HG03103 (cell line): ENCODE data around the gene AMOTL1.
"Not testable (repeated sequence)": the region's sequence is repeated elsewhere in the genome, so short reads cannot be mapped to it uniquely, and the experiment has no call there.

ENCODE experiments used
- ATAC-seq: cut with Tn5 transposase; IDR thresholded peaks from one replicate; pipeline ENCODE4 v1.9.1; 2021; ENCODE audit warnings: low read depth; ENCODE audit not compliant: unreplicated experiment

AMOTL1 gene

DNA sequence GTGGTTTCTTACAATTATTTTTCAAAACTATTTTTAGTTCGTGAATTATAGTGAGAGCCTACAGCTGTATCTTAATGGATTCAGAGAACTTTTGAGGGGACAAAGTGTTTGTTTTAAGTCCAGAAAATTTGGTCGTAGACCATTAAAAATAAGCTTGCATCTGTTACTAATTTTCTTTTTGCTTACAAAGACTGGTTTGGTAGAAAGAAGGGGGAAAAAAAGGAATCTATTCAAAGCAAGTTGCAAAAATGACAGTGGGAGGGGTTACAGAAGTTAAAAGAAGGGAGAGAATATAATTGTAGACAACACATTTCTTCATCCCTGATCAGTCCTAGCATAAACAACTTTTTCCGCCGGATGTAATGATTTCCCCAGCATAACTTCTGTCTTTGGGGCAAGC, 72.1 kb downstream of the AMOTL1 start:
- no peak for ATAC-seq

- ATAC-seq, result no peak
Measured at GRCh38 chr11:94844031-94844430, 75.9 kb downstream of the AMOTL1 start.

DNA sequence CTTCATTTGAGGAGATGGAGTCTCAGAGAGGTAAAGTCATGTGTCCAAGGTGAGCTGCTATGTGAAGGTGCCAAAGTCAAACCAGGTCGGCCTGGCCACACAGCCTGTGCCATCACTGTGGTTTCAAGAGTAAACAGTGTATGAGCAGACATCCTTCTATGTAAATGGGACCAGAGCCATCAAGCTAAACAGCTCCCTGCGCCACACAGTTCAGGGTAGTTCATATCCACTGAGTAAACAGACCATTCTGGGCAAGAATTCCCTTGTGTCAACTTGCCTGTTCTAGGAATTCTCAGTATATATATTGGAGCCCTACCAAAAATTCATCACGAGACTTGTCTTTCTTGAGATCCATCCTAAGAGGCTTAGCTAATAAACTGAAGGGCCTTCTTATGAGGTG, 77.5 kb downstream of the AMOTL1 start:
- no peak for ATAC-seq

DNA sequence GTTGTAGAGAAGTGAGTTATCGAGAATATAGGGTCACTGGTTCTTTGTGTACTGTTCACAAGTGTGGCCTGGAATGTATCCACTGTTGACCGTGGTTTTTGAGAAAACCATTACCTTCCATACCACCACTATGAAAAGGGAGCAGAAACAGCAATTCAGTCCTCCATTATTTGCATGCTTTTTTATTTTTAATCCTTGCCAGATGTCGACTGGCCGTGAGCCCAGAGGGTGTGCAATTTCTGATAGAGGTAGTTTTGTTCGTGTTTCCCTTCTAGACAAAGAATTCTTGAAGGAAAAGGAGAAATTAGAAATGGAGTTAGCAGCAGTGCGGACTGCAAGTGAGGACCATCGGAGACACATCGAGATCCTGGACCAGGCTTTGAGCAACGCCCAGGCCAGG, 81.7 kb downstream of the AMOTL1 start:
- no peak for ATAC-seq

DNA sequence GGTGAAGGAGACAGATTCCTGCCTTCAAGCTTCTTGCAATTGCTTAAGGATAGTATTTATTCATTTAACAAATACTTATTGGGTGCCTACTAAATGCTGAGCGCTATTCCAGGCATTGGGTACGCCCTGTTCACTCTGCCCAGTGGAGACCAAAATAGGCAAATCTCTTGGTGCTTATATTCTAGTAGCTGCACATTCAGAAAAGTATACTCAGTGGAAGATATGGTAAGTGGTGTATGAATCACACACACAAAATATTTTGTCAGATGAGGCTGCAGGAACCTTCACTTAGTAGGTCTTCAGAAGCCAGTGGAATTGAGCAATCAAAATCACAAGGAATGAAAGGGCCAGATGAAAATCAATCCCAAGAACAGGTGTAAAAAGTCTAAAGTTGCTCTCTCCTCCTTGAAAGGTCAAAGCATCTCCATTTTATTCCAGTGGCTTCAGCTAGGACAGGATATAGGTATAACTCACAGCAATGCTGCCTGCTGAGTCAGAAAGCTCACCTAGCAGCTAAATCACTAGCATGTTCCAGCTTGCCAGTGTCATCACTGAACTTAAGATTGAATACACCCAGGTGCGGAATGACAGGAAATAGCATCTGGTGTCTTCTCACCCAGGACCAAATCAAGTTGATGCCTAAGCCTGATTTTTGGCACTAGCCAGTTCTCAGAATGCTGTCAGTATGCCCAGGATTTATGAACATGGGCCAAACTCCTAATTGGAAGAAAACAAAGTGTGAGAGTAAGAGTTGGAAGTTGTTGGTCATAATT, 83.9 kb downstream of the AMOTL1 start:
- ATAC-seq, result no peak

DNA sequence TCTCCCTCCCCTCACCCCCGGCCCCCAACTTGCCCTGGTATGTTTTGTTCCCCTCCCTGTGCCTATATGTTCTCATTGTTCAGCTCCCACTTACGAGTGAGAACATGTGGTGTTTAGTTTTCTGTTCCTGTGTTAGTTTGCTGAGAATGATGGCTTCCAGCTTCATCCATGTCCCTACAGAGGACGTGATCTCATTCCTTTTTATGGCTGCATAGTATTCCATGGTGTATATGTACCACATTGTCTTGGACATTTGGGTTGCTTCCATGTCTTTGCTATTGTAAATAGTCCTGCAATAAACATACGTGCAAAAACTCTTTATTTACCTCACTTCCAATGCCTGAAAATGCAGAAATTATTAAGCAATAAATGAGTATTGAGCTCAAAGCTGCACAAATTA, 85.1 kb downstream of the AMOTL1 start:
- not testable (repeated sequence) for ATAC-seq

GRCh38 chr11:94853836-94854235, 85.7 kb downstream of the AMOTL1 start:
- no peak for ATAC-seq

- ATAC-seq, result no peak
Measured at GRCh38 chr11:94854770-94855633, 86.8 kb downstream of the AMOTL1 start.

GRCh38 chr11:94855666-94856065, 87.5 kb downstream of the AMOTL1 start:
- ATAC-seq, result no peak

- ATAC-seq, result no peak
Measured at GRCh38 chr11:94856443-94856842, 88.3 kb downstream of the AMOTL1 start.

GRCh38 chr11:94857337-94857736, 89.2 kb downstream of the AMOTL1 start:
- ATAC-seq, result no peak

- ATAC-seq, result no peak
Measured at GRCh38 chr11:94858012-94858705, 90.0 kb downstream of the AMOTL1 start.

DNA sequence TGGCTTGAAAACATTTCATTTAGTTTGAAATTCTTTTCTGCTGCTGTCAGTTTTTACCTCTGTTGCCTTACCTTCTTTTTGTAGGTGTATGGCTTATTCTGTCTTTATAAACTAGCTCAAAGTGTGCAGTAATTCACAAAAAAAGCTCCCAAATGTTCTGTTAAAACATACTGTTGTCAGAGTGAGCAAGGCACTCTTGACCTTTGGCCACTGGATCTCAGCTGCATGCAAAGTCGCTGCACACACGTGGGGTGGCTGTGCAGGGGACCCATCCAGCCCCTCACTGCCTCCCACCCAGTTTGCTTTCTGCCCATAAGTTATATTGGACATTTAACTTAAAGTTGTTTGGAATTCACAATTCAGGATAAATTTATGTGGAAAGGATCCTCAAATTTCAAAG, 92.2 kb downstream of the AMOTL1 start:
- ATAC-seq, result no peak

DNA sequence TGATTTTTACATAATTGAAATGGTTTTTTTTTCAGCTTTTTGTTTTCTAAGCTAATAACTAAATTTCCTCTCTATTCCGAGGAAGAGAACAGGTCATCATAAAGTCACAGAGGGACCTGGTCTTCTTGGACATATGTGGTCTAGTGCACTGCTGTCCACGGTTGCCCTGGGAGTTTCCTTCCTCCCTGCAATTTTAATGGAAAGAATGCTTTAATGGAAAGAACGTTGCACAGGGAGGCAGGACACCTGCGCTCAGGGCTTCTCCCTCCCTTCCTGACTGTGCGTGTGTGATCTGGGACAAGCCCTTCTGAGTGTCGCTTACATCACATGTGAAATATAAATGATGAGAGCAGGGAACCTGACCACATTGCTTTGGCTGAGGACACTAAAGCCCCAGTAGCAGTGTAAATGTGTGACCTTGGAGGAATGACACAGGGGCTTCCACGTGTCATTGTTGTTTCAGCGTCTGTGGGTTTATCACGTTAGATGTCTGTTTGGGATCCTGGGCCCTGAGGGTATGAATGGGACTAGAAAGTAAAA, 93.2 kb downstream of the AMOTL1 start:
- ATAC-seq, result no peak

GRCh38 chr11:94862926-94863880, 95.0 kb downstream of the AMOTL1 start:
- no peak for ATAC-seq

GRCh38 chr11:94864506-94865045, 96.4 kb downstream of the AMOTL1 start:
- no peak for ATAC-seq

- no peak for ATAC-seq
Measured at GRCh38 chr11:94866231-94866822, 98.2 kb downstream of the AMOTL1 start.

GRCh38 chr11:94866936-94867795, 99.0 kb downstream of the AMOTL1 start:
- ATAC-seq, result no peak
